OCI-LY1 (cell line): Measurements from ENCODE around the gene COL9A3.
"Not testable (repeated sequence)": the region's sequence is repeated elsewhere in the genome, so short reads cannot be mapped to it uniquely, and the experiment has no call there.

Source experiments
- H2AFZ ChIP-seq: fragments of 200-600 bp; sonication (generic), shearing (Covaris generic); 2 replicates; pipeline ENCODE4 v1.6.0; 2014; ENCODE audit warnings: antibody characterized with exemption, mild to moderate bottlenecking, low read length
- H3F3A ChIP-seq: fragments of 200-600 bp; sonication (generic), shearing (Covaris generic); 2 replicates; pipeline ENCODE4 v1.6.0; 2014; ENCODE audit warnings: mild to moderate bottlenecking, antibody characterized with exemption, low read length, moderate library complexity; ENCODE audit not compliant: insufficient read depth
- H3K27ac ChIP-seq: fragments of 200-600 bp; sonication (generic); 2 replicates; pipeline ENCODE4 v1.5.1; 2014; ENCODE audit warnings: low read length, mixed run types, mild to moderate bottlenecking, low read depth; ENCODE audit not compliant: poor library complexity, severe bottlenecking
- H3K27me3 ChIP-seq: fragments of 200-600 bp; sonication (generic); 2 replicates; pipeline ENCODE4 v1.6.0; 2014; ENCODE audit warnings: antibody characterized with exemption, mild to moderate bottlenecking, low read length, moderate library complexity; ENCODE audit not compliant: insufficient read depth
- H3K36me3 ChIP-seq: fragments of 200-600 bp; sonication (generic); 2 replicates; pipeline ENCODE4 v1.6.1; 2014; ENCODE audit warnings: mild to moderate bottlenecking, antibody characterized with exemption, low read length, moderate library complexity, mixed read lengths; ENCODE audit not compliant: insufficient read depth
- H3K4me1 ChIP-seq: fragments of 200-600 bp; sonication (generic); 2 replicates; pipeline ENCODE4 v1.5.1; 2014; ENCODE audit warnings: mild to moderate bottlenecking, low read length, moderate library complexity; ENCODE audit not compliant: insufficient read depth, severe bottlenecking
- H3K4me2 ChIP-seq: fragments of 200-600 bp; sonication (generic), shearing (Covaris generic); 2 replicates; pipeline ENCODE4 v1.6.1; 2014; ENCODE audit warnings: low read length
- H3K4me3 ChIP-seq: fragments of 200-600 bp; sonication (generic); 2 replicates; pipeline ENCODE4 v1.5.1; 2014; ENCODE audit warnings: low read length, low read depth, mild to moderate bottlenecking, mixed read lengths; ENCODE audit not compliant: poor library complexity, severe bottlenecking
- H3K79me2 ChIP-seq: fragments of 200-600 bp; shearing (Covaris generic); 2 replicates; pipeline ENCODE4 v1.6.1; 2016; ENCODE audit warnings: mixed run types, low read length, mixed read lengths; ENCODE audit not compliant: insufficient read depth
- H3K9ac ChIP-seq: fragments of 200-600 bp; sonication (generic), shearing (Covaris generic); 2 replicates; pipeline ENCODE4 v1.6.1; 2014; ENCODE audit warnings: mild to moderate bottlenecking, low read length, mixed read lengths
- H3K9me2 ChIP-seq: fragments of 200-600 bp; sonication (generic), shearing (Covaris generic); 2 replicates; pipeline ENCODE4 v1.6.1; 2014; ENCODE audit warnings: low read depth, mild to moderate bottlenecking, low read length, mixed read lengths
- H3K9me3 ChIP-seq: fragments of 200-600 bp; shearing (Covaris generic); 2 replicates; pipeline ENCODE4 v1.6.1; 2014; ENCODE audit warnings: low read length, mixed read lengths
- H4K20me1 ChIP-seq: fragments of 200-600 bp; sonication (generic), shearing (Covaris generic); 2 replicates; pipeline ENCODE4 v1.6.0; 2016; ENCODE audit warnings: mild to moderate bottlenecking, low read length; ENCODE audit not compliant: insufficient read depth
- EZH2 ChIP-seq: fragments of 200-600 bp; sonication (generic), shearing (Covaris generic); IDR thresholded peaks from 2 replicates; pipeline ENCODE4 v1.8.0; 2017; ENCODE audit warnings: borderline replicate concordance, mixed run types, mild to moderate bottlenecking, antibody characterized with exemption, low read length, moderate library complexity, mixed read lengths
- TF ChIP-seq, protein P1 (sequence below): fragments of 200-600 bp; sonication (generic), shearing (Covaris generic); IDR thresholded peaks from 2 replicates; pipeline ENCODE4 v1.5.1; 2017; ENCODE audit warnings: mild to moderate bottlenecking, antibody characterized with exemption, low read length, moderate library complexity, mixed read lengths

Gene COL9A3

DNA sequence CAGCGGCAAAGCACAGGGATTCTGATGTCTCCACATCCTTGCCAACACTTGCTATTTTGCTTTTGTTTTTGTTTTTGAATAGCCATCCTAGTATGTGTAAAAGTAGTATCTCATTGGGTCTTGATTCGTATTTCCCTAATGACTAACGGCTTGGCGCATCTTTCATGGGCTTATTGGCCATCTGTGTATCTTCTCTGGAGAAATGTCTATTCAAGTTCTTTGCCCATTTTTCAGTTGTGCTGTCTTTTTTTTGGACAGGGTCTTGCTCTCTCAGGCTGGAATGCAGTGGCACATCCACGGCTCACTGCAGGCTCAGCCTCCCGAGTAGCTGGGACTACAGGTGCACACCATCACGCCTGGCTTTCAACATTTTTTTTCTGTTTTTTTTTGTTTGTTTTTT, 27.3 kb downstream of the COL9A3 start:
- Histone ChIP-seq H3K4me1 (peaks cover 12% of the 10 kb centered on the region), H3K9me3 (no peaks in the 10 kb centered on the region), H3K4me2 (no peak overlapping the region), H4K20me1 (no peaks in the 10 kb centered on the region), H3K79me2 (no peaks in the 10 kb centered on the region), H3K9ac (no peak overlapping the region), H3K4me3 (no peak overlapping the region), H3K27ac (no peak overlapping the region), H3K36me3 (peaks cover 41% of the 10 kb centered on the region), H3K27me3 (no peaks in the 10 kb centered on the region), H3K9me2 (no peaks in the 10 kb centered on the region), H2AFZ (no peak overlapping the region), H3F3A (no peaks in the 10 kb centered on the region)
- TF ChIP-seq EZH2: no peak
- TF ChIP-seq, protein P1, sequence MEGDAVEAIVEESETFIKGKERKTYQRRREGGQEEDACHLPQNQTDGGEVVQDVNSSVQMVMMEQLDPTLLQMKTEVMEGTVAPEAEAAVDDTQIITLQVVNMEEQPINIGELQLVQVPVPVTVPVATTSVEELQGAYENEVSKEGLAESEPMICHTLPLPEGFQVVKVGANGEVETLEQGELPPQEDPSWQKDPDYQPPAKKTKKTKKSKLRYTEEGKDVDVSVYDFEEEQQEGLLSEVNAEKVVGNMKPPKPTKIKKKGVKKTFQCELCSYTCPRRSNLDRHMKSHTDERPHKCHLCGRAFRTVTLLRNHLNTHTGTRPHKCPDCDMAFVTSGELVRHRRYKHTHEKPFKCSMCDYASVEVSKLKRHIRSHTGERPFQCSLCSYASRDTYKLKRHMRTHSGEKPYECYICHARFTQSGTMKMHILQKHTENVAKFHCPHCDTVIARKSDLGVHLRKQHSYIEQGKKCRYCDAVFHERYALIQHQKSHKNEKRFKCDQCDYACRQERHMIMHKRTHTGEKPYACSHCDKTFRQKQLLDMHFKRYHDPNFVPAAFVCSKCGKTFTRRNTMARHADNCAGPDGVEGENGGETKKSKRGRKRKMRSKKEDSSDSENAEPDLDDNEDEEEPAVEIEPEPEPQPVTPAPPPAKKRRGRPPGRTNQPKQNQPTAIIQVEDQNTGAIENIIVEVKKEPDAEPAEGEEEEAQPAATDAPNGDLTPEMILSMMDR: no peak

DNA sequence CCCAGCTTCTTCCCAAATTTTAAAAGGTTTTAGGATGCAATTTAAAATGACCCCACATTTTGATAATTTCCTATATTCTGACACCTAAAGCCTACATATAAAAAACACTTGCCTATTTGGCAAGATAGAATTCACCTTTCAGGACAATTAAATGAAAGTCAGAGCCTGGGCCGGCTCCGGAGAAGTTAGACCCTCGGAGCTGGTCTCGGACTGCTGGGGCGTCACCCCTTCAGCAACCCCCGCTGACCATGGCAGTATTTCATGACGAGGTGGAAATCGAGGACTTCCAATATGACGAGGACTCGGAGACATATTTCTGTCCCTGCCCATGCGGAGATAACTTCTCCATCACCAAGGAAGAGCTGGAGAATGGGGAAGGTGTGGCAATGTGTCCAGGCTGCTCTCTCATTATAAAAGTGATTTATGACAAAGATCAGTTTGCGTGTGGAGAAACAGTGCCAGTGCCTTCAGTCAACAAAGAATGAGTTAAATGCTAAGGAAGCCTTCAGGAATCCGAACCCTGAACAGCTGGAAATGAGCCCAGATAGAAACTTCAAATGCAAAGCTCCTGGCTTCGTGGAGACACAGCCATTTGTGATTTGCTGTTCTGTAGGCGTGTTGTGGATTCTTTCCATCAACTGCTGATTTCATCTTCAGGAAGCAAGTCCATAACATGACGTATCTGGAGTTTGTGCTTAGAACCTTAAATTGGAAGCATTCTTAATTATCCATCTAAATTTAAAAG, 28.7 kb downstream of the COL9A3 start:
- no peaks in the 10 kb centered on the region for H3K9me2 ChIP-seq
- no peak overlapping the region for H3K4me3 ChIP-seq
- H3K27ac ChIP-seq: no peak overlapping the region
- H3K9me3 ChIP-seq: no peaks in the 10 kb centered on the region
- H3K4me2 ChIP-seq: no peak overlapping the region
- H3K79me2 ChIP-seq: no peaks in the 10 kb centered on the region
- TF ChIP-seq EZH2: no peak
- TF ChIP-seq, protein P1: no peak
- peaks cover 10% of the 10 kb centered on the region for H3K4me1 ChIP-seq
- peaks cover 53% of the 10 kb centered on the region for H3K36me3 ChIP-seq
- no peaks in the 10 kb centered on the region for H4K20me1 ChIP-seq
- H2AFZ ChIP-seq: no peak overlapping the region
- no peak overlapping the region for H3K9ac ChIP-seq
- H3F3A ChIP-seq: no peaks in the 10 kb centered on the region
- no peaks in the 10 kb centered on the region for H3K27me3 ChIP-seq

DNA sequence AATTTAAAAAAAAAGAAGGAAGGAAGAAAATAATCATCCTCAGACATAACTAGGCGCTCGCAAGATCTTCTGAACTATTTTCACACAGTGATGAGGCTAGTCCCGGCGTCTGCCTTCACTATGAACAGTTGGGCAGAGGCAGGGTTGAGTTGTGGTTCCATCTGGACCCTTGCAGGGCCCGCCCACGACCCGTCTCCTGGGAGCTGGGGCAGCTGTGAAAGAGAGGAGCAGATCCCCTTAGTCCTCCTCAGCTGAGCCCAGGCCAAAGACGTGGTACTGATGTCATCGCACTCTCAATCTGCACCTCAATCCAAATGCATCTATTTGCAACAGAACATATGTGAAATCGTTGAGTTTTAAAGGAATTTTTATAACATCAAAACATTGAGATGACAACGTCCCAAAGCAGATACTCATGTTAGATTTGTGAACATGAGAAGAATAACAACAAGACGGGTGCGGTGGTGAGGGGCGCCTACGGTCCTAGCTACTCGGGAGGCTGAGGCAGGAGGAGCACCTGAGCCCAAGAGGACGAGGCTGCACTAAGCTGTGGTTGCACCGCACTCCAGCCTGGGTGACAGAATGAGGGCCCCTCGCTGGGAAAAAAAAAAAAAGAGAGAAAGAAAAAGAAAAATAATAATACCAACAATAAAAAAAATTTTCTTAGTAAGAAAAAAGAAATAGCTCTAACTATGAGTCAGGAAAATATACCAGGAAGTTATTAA, 29.5 kb downstream of the COL9A3 start:
- TF ChIP-seq EZH2: no peak
- TF ChIP-seq, protein P1: no peak
- Histone ChIP-seq H3K79me2 (no peaks in the 10 kb centered on the region), H3K4me1 (peaks cover 10% of the 10 kb centered on the region), H3K4me2 (no peak overlapping the region), H3K4me3 (no peak overlapping the region), H3K36me3 (peaks cover 54% of the 10 kb centered on the region), H3F3A (no peaks in the 10 kb centered on the region), H2AFZ (no peak overlapping the region), H3K9ac (no peak overlapping the region), H3K27me3 (no peaks in the 10 kb centered on the region), H3K9me2 (no peaks in the 10 kb centered on the region), H3K27ac (no peak overlapping the region), H3K9me3 (no peaks in the 10 kb centered on the region), H4K20me1 (no peaks in the 10 kb centered on the region)

DNA sequence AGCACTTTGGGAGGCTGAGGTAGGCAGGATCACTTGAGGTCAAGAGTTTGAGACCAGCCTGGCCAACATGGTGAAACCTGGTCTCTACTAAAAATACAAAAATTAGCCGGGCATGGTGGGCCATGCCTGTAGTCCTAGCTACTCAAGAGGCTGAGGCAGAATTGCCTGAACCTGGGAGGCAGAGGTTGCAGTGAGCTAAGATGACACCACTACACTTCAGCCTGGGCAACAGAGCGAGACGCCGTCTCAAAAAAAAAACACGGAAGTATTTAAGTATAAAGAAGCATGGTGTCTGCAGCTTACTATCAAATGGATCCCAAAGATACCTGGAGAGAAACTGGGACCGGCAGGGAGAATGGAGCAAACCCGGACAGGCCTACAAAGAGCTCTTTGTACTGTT, 32.1 kb downstream of the COL9A3 start:
- H3F3A ChIP-seq, H2AFZ ChIP-seq, H3K27me3 ChIP-seq, H3K79me2 ChIP-seq, H3K4me3 ChIP-seq, H3K4me2 ChIP-seq, H3K9me2 ChIP-seq, H4K20me1 ChIP-seq, H3K9me3 ChIP-seq: not testable (repeated sequence)
- H3K9ac ChIP-seq: 0 out of 2 replicates have a peak overlapping the region, but pooled peaks have one; percentile 4
- peak overlapping the region; percentile 76 for H3K27ac ChIP-seq
- H3K4me1 ChIP-seq: peaks cover 10% of the 10 kb centered on the region
- peaks cover 72% of the 10 kb centered on the region for H3K36me3 ChIP-seq
